Calu3 (cell line): Measurements from ENCODE around the gene CASP9. TPM values are rescaled to one million over a fixed set of nuclear protein-coding genes. Genes with fewer than 3 reads are reported as not detected.

Source experiments
- BruUV-seq: library from RNA; stranded (reverse); fragments of 400-500 nt; replicated peaks from 2 replicates; lab custom pipeline; 2021; lab: Mats Ljungman, UMichigan
- CTCF ChIA-PET: fragments of 300-600 bp; sonication (Branson Sonifier 250); formaldehyde crosslinking; loops from one replicate; lab custom pipeline; 2022; ENCODE audit warnings: antibody characterized with exemption; lab: Charles Lee
- DNase-seq: peaks from one replicate; pipeline ENCODE4 v3.0.0; 2022
- H3K27ac Mint-ChIP-seq: one replicate; pipeline ENCODE4 v1.8.0; 2022; ENCODE audit warnings: mixed read lengths; ENCODE audit not compliant: unreplicated experiment
- H3K27me3 Mint-ChIP-seq: one replicate; pipeline ENCODE4 v1.8.0; 2022; ENCODE audit warnings: mixed read lengths; ENCODE audit not compliant: unreplicated experiment
- H3K36me3 Mint-ChIP-seq: one replicate; pipeline ENCODE4 v1.8.0; 2022; ENCODE audit warnings: mild to moderate bottlenecking, moderate library complexity, mixed read lengths; ENCODE audit not compliant: insufficient read depth, unreplicated experiment
- H3K4me1 Mint-ChIP-seq: one replicate; pipeline ENCODE4 v1.8.0; 2022; ENCODE audit warnings: mild to moderate bottlenecking, low read depth, mixed read lengths; ENCODE audit not compliant: unreplicated experiment
- H3K4me3 Mint-ChIP-seq: one replicate; pipeline ENCODE4 v1.8.0; 2022; ENCODE audit warnings: mild to moderate bottlenecking, low read depth, moderate library complexity, mixed read lengths; ENCODE audit not compliant: unreplicated experiment
- H3K9me3 Mint-ChIP-seq: one replicate; pipeline ENCODE4 v1.8.0; 2022; ENCODE audit warnings: low read depth, mixed read lengths; ENCODE audit not compliant: unreplicated experiment
- CTCF ChIP-seq: fragments of 200-600 bp; IDR thresholded peaks from one replicate; pipeline ENCODE4 v1.8.0; 2022; ENCODE audit warnings: antibody characterized with exemption; ENCODE audit not compliant: unreplicated experiment
- intact Hi-C: fragments of 100-400 bp; cut with micrococcal nuclease; formaldehyde crosslinking; loops from one replicate; pipeline ENCODE4 v1.10.0; 2022; ENCODE audit not compliant: unreplicated experiment
- total RNA-seq: library from RNA; stranded (reverse); gene quantifications from 2 replicates; pipeline ENCODE4 v1.2.3, GENCODE V29; 2022

Gene CASP9
- total RNA-seq, 1 experiment from 2014 or later: 8.4 TPM

- Mint-ChIP-seq H3K27me3 (no peaks in the 10 kb centered on the region), H3K4me3 (no peak overlapping the region), H3K36me3 (peaks cover 11% of the 10 kb centered on the region), H3K4me1 (no peaks in the 10 kb centered on the region), H3K27ac (no peak overlapping the region), H3K9me3 (no peaks in the 10 kb centered on the region)
- no TSS peak for BruUV-seq
- TF ChIP-seq CTCF: no peak
- no peak for DNase-seq
- intact Hi-C loops: no loop called here
- CTCF ChIA-PET: no interaction called here
Measured at GRCh38 chr1:15568387-15569073, 44.5 kb upstream of the CASP9 start.

GRCh38 chr1:15559189-15559810 lies 35.3 kb upstream of the CASP9 start:
- intact Hi-C loops: no loop called here
- CTCF ChIA-PET: no interaction called here
- Mint-ChIP-seq H3K9me3 (no peaks in the 10 kb centered on the region), H3K4me3 (no peak overlapping the region), H3K27me3 (no peaks in the 10 kb centered on the region), H3K27ac (no peak overlapping the region), H3K36me3 (peaks cover 24% of the 10 kb centered on the region), H3K4me1 (no peaks in the 10 kb centered on the region)
- no peak for DNase-seq
- TF ChIP-seq CTCF: no peak
- BruUV-seq: no TSS peak

GRCh38 chr1:15558516-15558915 lies 34.5 kb upstream of the CASP9 start:
- no peak for TF ChIP-seq CTCF
- CTCF ChIA-PET: no interaction called here
- peaks cover 19% of the 10 kb centered on the region for H3K36me3 Mint-ChIP-seq
- intact Hi-C loops: no loop called here
- H3K4me3 Mint-ChIP-seq: no peak overlapping the region
- H3K27ac Mint-ChIP-seq: no peak overlapping the region
- DNase-seq: no peak
- H3K4me1 Mint-ChIP-seq: no peaks in the 10 kb centered on the region
- no peaks in the 10 kb centered on the region for H3K9me3 Mint-ChIP-seq
- no peaks in the 10 kb centered on the region for H3K27me3 Mint-ChIP-seq
- BruUV-seq: no TSS peak

- Mint-ChIP-seq H3K27ac (no peak overlapping the region), H3K4me1 (no peaks in the 10 kb centered on the region), H3K27me3 (no peaks in the 10 kb centered on the region), H3K9me3 (no peaks in the 10 kb centered on the region), H3K36me3 (peaks cover 15% of the 10 kb centered on the region), H3K4me3 (no peak overlapping the region)
- no peak for TF ChIP-seq CTCF
- no peak for DNase-seq
- CTCF ChIA-PET: no interaction called here
- BruUV-seq: no TSS peak
- intact Hi-C loops: no loop called here
Measured at GRCh38 chr1:15557594-15557993, 33.6 kb upstream of the CASP9 start.
